ENCODE measurements around the gene ADAMTS3. TPM values are rescaled to one million over a fixed set of nuclear protein-coding genes. Genes with fewer than 3 reads are reported as not detected.

ADAMTS3 gene
- total RNA-seq, 2 experiments from 2014 or later: not detected

- ChIA-PET POLR2A (no interaction called here), CTCF (no interaction called here)
- no peak for DNase-seq
- ATAC-seq: no peak
- H3K27ac Mint-ChIP-seq: no peak overlapping the region
- H3K27me3 Mint-ChIP-seq (ENCODE audit: low read depth): no peaks in the 10 kb centered on the region
- H3K36me3 Mint-ChIP-seq (ENCODE audit: low read depth): no peaks in the 10 kb centered on the region
- H3K4me3 Mint-ChIP-seq: no peak overlapping the region
- H3K4me1 Mint-ChIP-seq (ENCODE audit: low read depth): no peaks in the 10 kb centered on the region
- H3K9me3 Mint-ChIP-seq (ENCODE audit: insufficient read depth): no peaks in the 10 kb centered on the region
Measured at GRCh38 chr4:72500214-72500613, 68.8 kb downstream of the ADAMTS3 start.

GRCh38 chr4:72496119-72496518, 72.9 kb downstream of the ADAMTS3 start:
- Mint-ChIP-seq H3K27me3 (ENCODE audit: low read depth) (no peaks in the 10 kb centered on the region), H3K9me3 (ENCODE audit: insufficient read depth) (no peaks in the 10 kb centered on the region), H3K27ac (no peak overlapping the region), H3K4me3 (no peak overlapping the region), H3K36me3 (ENCODE audit: low read depth) (no peaks in the 10 kb centered on the region), H3K4me1 (ENCODE audit: low read depth) (no peaks in the 10 kb centered on the region)
- ChIA-PET POLR2A (no interaction called here), CTCF (no interaction called here)
- ATAC-seq (no peak), DNase-seq (no peak)

GRCh38 chr4:72494156-72494555, 74.9 kb downstream of the ADAMTS3 start:
- Mint-ChIP-seq H3K27me3 (ENCODE audit: low read depth) (no peaks in the 10 kb centered on the region), H3K9me3 (ENCODE audit: insufficient read depth) (no peaks in the 10 kb centered on the region), H3K36me3 (ENCODE audit: low read depth) (no peaks in the 10 kb centered on the region), H3K4me1 (ENCODE audit: low read depth) (no peaks in the 10 kb centered on the region), H3K27ac (no peak overlapping the region), H3K4me3 (no peak overlapping the region)
- DNase-seq (no peak), ATAC-seq (no peak)
- CTCF ChIA-PET: no interaction called here
- POLR2A ChIA-PET: no interaction called here

GRCh38 chr4:72489267-72489666, 79.8 kb downstream of the ADAMTS3 start:
- ATAC-seq (no peak), DNase-seq (no peak)
- Mint-ChIP-seq H3K27me3 (ENCODE audit: low read depth) (no peaks in the 10 kb centered on the region), H3K4me3 (no peak overlapping the region), H3K36me3 (ENCODE audit: low read depth) (no peaks in the 10 kb centered on the region), H3K27ac (no peak overlapping the region), H3K9me3 (ENCODE audit: insufficient read depth) (no peaks in the 10 kb centered on the region), H3K4me1 (ENCODE audit: low read depth) (no peaks in the 10 kb centered on the region)
- CTCF ChIA-PET: no interaction called here
- POLR2A ChIA-PET: no interaction called here

- CTCF ChIA-PET: no interaction called here
- POLR2A ChIA-PET: no interaction called here
- H3K36me3 Mint-ChIP-seq (ENCODE audit: low read depth): no peaks in the 10 kb centered on the region
- no peaks in the 10 kb centered on the region for H3K4me1 Mint-ChIP-seq (ENCODE audit: low read depth)
- no peak overlapping the region for H3K4me3 Mint-ChIP-seq
- no peak for ATAC-seq
- DNase-seq: no peak
- no peak overlapping the region for H3K27ac Mint-ChIP-seq
- no peaks in the 10 kb centered on the region for H3K9me3 Mint-ChIP-seq (ENCODE audit: insufficient read depth)
- no peaks in the 10 kb centered on the region for H3K27me3 Mint-ChIP-seq (ENCODE audit: low read depth)
Measured at GRCh38 chr4:72486991-72487390, 82.0 kb downstream of the ADAMTS3 start.

- Mint-ChIP-seq H3K27ac (no peak overlapping the region), H3K27me3 (ENCODE audit: low read depth) (no peaks in the 10 kb centered on the region), H3K36me3 (ENCODE audit: low read depth) (no peaks in the 10 kb centered on the region), H3K9me3 (ENCODE audit: insufficient read depth) (no peaks in the 10 kb centered on the region), H3K4me3 (no peak overlapping the region), H3K4me1 (ENCODE audit: low read depth) (no peaks in the 10 kb centered on the region)
- CTCF ChIA-PET: no interaction called here
- no peak for ATAC-seq
- no peak for DNase-seq
- POLR2A ChIA-PET: no interaction called here
Measured at GRCh38 chr4:72484981-72485380, 84.0 kb downstream of the ADAMTS3 start.

GRCh38 chr4:72473434-72473900, 95.6 kb downstream of the ADAMTS3 start:
- POLR2A ChIA-PET: no interaction called here

GRCh38 chr4:72471816-72472215, 97.2 kb downstream of the ADAMTS3 start:
- Mint-ChIP-seq H3K4me1 (ENCODE audit: low read depth) (no peaks in the 10 kb centered on the region), H3K27me3 (ENCODE audit: low read depth) (no peaks in the 10 kb centered on the region), H3K27ac (no peak overlapping the region), H3K36me3 (ENCODE audit: low read depth) (no peaks in the 10 kb centered on the region), H3K4me3 (no peak overlapping the region), H3K9me3 (ENCODE audit: insufficient read depth) (no peaks in the 10 kb centered on the region)
- no peak for ATAC-seq
- POLR2A ChIA-PET: no interaction called here
- CTCF ChIA-PET: no interaction called here
- DNase-seq: no peak

More at GRCh38 chr4:72473434-72473900, 95.6 kb downstream of the ADAMTS3 start:
- no peak overlapping the region for H3K27ac Mint-ChIP-seq
- CTCF ChIA-PET: no interaction called here
- no peaks in the 10 kb centered on the region for H3K36me3 Mint-ChIP-seq (ENCODE audit: low read depth)
- no peaks in the 10 kb centered on the region for H3K27me3 Mint-ChIP-seq (ENCODE audit: low read depth)
- no peak overlapping the region for H3K4me3 Mint-ChIP-seq
- no peak for DNase-seq
- no peaks in the 10 kb centered on the region for H3K4me1 Mint-ChIP-seq (ENCODE audit: low read depth)
- no peaks in the 10 kb centered on the region for H3K9me3 Mint-ChIP-seq (ENCODE audit: insufficient read depth)
- ATAC-seq: no peak

- POLR2A ChIA-PET: no interaction called here
- ATAC-seq (no peak), DNase-seq (no peak)
- H3K4me3 Mint-ChIP-seq: no peak overlapping the region
- no peaks in the 10 kb centered on the region for H3K4me1 Mint-ChIP-seq (ENCODE audit: low read depth)
- H3K9me3 Mint-ChIP-seq (ENCODE audit: insufficient read depth): no peaks in the 10 kb centered on the region
- H3K27me3 Mint-ChIP-seq (ENCODE audit: low read depth): no peaks in the 10 kb centered on the region
- CTCF ChIA-PET: interaction anchor here (1.4 kb wide), 1 partner anchor 143 kb away, joined by 4 read pairs; no protein-coding TSS in a partner anchor
- no peak overlapping the region for H3K27ac Mint-ChIP-seq
- H3K36me3 Mint-ChIP-seq (ENCODE audit: low read depth): no peaks in the 10 kb centered on the region
Measured at GRCh38 chr4:72468904-72469502, 100.0 kb downstream of the ADAMTS3 start.

- H3K4me1 Mint-ChIP-seq (ENCODE audit: low read depth): no peaks in the 10 kb centered on the region
- CTCF ChIA-PET: interaction anchor here (1.4 kb wide), 1 partner anchor 141 kb away, joined by 4 read pairs; no protein-coding TSS in a partner anchor
- ATAC-seq (no peak), DNase-seq (no peak)
- no peak overlapping the region for H3K4me3 Mint-ChIP-seq
- POLR2A ChIA-PET: no interaction called here
- no peaks in the 10 kb centered on the region for H3K36me3 Mint-ChIP-seq (ENCODE audit: low read depth)
- no peaks in the 10 kb centered on the region for H3K9me3 Mint-ChIP-seq (ENCODE audit: insufficient read depth)
- H3K27me3 Mint-ChIP-seq (ENCODE audit: low read depth): no peaks in the 10 kb centered on the region
- no peak overlapping the region for H3K27ac Mint-ChIP-seq
Measured at GRCh38 chr4:72467633-72468032, 101.4 kb downstream of the ADAMTS3 start.

- Mint-ChIP-seq H3K27ac (no peak overlapping the region), H3K9me3 (ENCODE audit: insufficient read depth) (no peaks in the 10 kb centered on the region), H3K4me3 (no peak overlapping the region), H3K36me3 (ENCODE audit: low read depth) (no peaks in the 10 kb centered on the region), H3K27me3 (ENCODE audit: low read depth) (no peaks in the 10 kb centered on the region), H3K4me1 (ENCODE audit: low read depth) (no peaks in the 10 kb centered on the region)
- ChIA-PET CTCF (no interaction called here), POLR2A (no interaction called here)
- DNase-seq (no peak), ATAC-seq (no peak)
Measured at GRCh38 chr4:72463724-72464123, 105.3 kb downstream of the ADAMTS3 start.

GRCh38 chr4:72457158-72457557, 111.9 kb downstream of the ADAMTS3 start:
- ATAC-seq (no peak), DNase-seq (no peak)
- H3K4me1 Mint-ChIP-seq (ENCODE audit: low read depth): no peaks in the 10 kb centered on the region
- H3K9me3 Mint-ChIP-seq (ENCODE audit: insufficient read depth): no peaks in the 10 kb centered on the region
- no peaks in the 10 kb centered on the region for H3K36me3 Mint-ChIP-seq (ENCODE audit: low read depth)
- H3K27me3 Mint-ChIP-seq (ENCODE audit: low read depth): no peaks in the 10 kb centered on the region
- no peak overlapping the region for H3K27ac Mint-ChIP-seq
- no peak overlapping the region for H3K4me3 Mint-ChIP-seq
- ChIA-PET CTCF (no interaction called here), POLR2A (no interaction called here)

- H3K9me3 Mint-ChIP-seq (ENCODE audit: insufficient read depth): no peaks in the 10 kb centered on the region
- H3K4me1 Mint-ChIP-seq (ENCODE audit: low read depth): no peaks in the 10 kb centered on the region
- no peaks in the 10 kb centered on the region for H3K27me3 Mint-ChIP-seq (ENCODE audit: low read depth)
- CTCF ChIA-PET: no interaction called here
- no peak overlapping the region for H3K27ac Mint-ChIP-seq
- DNase-seq (no peak), ATAC-seq (no peak)
- no peak overlapping the region for H3K4me3 Mint-ChIP-seq
- no peaks in the 10 kb centered on the region for H3K36me3 Mint-ChIP-seq (ENCODE audit: low read depth)
- POLR2A ChIA-PET: no interaction called here
Measured at GRCh38 chr4:72451349-72451748, 117.7 kb downstream of the ADAMTS3 start.
